HG03064 (cell line): ENCODE data around the gene ITIH1.

Experiments used
- ATAC-seq: cut with Tn5 transposase; IDR thresholded peaks from one replicate; pipeline ENCODE4 v1.9.1; 2021; ENCODE audit warnings: low read depth; ENCODE audit not compliant: unreplicated experiment

ITIH1 gene

GRCh38 chr3:52790337-52790736 lies 12.9 kb downstream of the ITIH1 start:
- no peak for ATAC-seq

- ATAC-seq: no peak
Observed at GRCh38 chr3:52790741-52791140, 13.3 kb downstream of the ITIH1 start.

DNA sequence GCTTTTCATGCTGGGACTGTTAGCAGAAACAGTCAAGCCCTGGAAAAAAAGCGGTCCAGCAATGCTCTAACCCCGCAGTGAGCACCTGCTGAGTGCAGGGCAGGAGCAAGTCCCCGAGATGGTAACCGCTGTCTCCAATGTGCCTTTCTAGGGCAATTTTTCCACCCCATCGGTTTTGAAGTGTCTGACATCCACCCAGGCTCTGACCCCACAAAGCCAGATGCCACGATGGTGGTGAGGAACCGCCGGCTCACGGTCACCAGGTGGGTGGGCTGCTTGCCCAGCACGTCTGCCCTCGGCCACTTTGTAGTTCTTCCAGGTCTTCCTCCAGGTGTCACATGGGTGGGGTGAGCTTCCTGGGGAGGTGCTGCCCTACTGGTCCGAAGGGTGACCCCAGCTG lies 14.0 kb downstream of the ITIH1 start:
- ATAC-seq: no peak

DNA sequence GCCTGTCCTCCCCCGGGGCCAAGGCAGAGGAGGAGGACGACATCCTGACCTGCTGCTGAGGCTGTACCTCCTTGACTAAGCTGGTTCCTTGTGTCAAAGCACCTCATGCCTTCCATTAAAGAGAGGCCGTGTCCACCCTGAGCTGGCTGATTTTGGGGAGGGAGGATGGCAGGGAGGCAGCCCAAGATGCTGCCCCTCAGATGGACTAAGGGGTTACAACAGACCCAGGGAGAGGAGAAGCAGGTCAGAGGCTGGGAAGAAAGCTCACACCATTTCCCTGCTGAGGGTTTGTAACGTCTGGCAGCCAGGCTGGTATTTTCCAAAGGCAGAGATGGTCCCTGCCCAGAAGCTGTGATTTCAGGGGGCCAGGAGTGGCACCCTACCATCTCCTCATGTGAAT lies 14.5 kb downstream of the ITIH1 start:
- no peak for ATAC-seq

GRCh38 chr3:52792413-52792812 lies 15.0 kb downstream of the ITIH1 start:
- ATAC-seq: no peak

DNA sequence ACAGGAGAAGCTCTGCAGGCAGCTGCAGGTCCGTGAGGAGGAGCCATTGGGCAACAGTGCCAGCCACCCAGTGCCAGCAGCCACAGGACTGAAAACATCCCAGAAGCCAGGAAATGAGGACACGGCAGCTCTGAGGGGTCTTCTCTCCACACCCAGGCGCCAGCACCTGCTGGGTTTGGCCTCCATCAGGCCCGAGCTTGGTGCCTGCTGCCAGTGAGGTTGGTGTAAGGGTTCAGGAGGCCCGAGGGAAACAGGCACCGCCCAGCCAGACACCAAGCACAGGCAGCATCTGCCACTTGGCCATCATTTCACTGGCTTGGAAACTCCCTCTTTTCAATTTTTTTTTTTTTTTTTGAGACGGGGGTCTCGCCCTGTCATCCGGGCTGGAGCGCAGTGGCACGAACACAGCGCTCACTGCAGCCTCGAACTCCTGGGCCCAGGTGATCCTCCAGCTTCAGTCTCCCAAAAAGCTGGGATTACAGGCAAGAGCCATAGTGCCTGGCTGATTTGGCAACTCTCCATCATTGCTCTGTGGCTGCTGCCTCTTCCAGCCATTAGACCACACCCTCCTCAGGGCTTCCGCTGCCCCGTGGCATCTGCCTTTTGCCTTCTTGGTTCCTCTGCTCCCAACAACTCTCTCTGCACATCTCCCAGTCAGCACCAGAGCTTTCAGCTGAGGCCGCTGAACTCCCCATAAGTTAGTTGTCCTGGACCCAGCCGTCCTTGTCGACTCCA lies 15.7 kb downstream of the ITIH1 start:
- no peak for ATAC-seq

DNA sequence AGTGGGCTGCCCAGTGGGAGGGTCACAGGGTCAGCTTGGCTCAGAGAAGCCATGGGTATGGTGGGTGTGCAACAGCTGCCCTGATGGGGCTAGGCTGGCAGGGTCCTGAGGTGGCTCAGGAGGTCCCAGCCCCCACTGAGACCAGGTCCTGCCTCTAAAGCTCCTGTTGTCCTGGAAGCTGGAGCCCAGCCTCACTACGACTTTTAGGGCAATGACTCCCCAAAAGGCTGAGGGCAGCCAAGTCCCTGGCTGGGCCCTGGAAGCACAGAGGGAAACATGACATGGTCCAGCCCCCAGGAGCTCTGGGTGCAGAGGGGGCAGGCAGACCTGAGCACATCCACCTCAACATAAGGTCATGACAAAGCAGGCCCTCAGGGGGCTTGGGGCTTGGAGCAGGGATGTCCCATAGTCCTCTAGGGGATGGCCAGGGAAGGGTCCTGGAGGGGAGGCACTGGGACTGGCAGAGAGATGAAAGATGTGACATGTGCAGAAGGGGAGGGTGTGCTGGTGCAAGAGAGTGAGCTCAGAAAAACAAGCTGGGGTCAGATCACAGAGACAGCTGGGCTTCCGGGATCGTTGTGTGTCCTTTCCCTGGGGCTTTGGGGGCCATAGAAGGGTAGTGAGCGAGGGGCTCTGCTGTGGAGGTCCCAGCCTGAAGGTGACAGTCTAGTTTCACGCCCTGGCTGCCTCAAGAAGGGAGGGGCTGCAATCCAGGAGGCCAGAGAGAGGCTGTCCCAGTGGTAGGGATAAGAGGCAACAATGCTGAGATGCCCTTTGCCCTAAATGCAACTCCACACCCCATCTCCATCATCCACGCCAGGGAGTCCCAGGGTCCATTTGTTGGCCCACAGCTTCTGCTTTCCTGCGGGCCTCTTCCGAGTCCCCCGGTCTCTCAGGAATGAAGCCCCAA lies 16.6 kb downstream of the ITIH1 start:
- no peak for ATAC-seq

- no peak for ATAC-seq
Observed at GRCh38 chr3:52794612-52795099, 17.3 kb downstream of the ITIH1 start, which contains the start of gene ITIH3. Gene ITIH3 (plus strand): TSS chr3:52794796. CDS start chr3:52794804, 8 bp downstream.

GRCh38 chr3:52795298-52795900 lies 18.0 kb downstream of the ITIH1 start:
- no peak for ATAC-seq

- ATAC-seq: no peak
Observed at GRCh38 chr3:52796411-52796810, 19.0 kb downstream of the ITIH1 start.

- no peak for ATAC-seq
Observed at GRCh38 chr3:52798376-52798977, 21.1 kb downstream of the ITIH1 start.

- no peak for ATAC-seq
Observed at GRCh38 chr3:52798978-52799476, 21.6 kb downstream of the ITIH1 start.

DNA sequence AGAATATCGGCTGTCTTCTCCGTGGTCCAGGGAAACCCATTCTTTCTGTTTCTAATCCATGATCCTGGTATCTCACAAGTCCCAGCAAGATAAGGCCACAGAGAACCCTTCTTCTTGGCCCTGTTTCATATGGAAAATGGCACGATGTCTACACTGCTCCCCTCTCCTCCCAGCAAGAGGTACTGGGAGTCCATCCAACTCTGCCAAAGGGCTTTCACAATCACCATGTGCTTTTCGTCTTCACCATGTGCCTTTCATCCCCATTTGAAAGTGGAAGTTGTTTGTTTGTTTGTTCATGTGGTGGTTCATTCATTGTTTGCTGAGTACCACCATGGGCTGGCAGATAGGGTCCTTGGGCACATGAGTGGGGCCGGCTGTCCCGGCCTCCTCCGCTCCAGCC lies 22.7 kb downstream of the ITIH1 start:
- ATAC-seq: no peak

DNA sequence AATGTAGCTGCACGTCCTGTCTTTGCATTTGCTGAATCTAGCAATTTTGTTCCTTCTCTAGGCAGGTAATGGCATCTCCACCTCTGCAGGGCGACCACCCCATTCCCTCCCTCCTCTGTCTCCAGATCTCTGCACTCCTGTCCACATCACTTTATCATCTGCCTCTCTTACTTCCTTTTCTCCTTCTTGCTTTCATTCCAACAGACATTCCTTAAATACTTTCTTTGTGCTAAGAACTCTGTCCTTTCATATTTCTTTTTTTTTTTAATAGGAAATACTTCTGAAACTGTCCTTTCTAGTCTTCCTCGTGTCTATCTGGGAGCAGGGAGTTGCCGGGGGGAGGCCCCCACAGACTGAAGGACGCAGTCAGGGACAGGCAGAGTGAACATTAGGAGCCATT lies 24.4 kb downstream of the ITIH1 start:
- ATAC-seq: no peak

- ATAC-seq: no peak
Observed at GRCh38 chr3:52805270-52806039, 28.1 kb downstream of the ITIH1 start.

GRCh38 chr3:52809149-52809548 lies 31.8 kb downstream of the ITIH1 start:
- no peak for ATAC-seq

GRCh38 chr3:52809662-52810377 lies 32.4 kb downstream of the ITIH1 start:
- no peak for ATAC-seq

DNA sequence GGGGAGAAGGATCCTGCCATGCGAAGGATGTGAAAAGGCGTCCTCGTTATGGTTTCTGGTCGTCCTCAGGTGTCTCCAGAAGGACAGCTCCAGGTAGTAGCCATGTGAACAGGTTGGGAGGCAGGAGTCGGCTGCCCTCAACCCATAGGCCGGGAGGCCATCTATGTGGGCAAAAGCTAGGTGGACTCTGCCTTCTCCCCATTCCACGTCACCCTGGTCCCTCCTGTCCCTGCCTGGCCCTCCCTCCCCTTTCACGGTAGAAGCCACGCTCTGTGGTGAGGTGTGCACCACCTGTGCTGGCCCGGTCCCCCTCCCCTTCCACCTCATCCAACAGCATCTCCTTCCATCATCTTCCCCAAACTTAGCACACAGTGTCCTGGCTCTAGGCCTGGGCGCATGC lies 33.5 kb downstream of the ITIH1 start:
- ATAC-seq: no peak

DNA sequence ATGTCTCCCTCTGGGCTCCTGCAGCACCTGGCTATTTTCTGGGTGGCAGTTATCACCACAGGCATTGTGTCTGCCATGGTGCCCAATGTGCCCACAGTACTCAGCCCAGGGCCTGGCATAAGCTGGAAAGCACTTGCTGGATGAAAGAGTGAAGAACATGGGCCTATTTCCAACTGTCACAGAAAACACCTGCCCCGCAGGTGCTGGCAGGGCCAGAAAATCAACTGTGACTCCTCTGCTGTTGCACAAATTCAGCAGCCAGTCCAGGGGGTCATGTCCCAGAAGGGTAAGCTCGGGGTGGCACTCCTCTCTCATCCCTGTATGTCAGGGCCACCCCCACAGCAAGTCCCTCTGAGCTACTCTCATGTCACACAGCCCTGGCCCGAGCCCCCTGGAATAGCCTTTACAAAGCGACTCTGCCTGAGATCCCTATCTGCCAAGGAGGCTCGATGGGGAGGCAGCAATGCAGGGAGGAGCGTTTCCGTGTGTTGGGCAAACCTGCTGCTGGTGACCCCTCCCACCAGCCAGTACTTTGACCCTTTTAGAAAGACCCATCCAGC lies 34.1 kb downstream of the ITIH1 start:
- ATAC-seq: no peak
